ENCODE results near the gene PRICKLE4. TPM values are rescaled to one million over a fixed set of nuclear protein-coding genes. Genes with fewer than 3 reads are reported as not detected.

PRICKLE4 gene
- total and polyA plus RNA-seq, 2 of the 4 experiments (the other 2 are of a cell fraction), result 0.72 TPM; not detected in 1

DNA sequence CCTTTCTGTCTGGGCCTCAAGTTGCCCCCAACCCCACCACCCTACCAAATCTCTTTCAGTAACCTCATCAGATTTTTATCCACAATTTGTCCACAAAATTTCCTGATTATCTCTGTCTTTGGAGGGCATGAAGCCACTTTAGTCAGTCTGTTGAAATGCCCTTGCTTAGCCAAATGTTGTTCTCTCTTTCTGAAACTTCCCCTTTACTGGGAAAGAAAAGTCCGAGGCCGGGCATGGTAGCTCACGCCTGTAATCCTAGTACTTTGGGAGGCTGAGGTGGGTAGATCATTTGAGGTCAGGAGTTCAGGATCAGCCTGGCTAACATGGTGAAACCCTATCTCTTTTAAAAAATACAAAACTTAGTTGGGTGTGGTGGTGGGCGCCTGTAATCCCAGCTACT is 40.7 kb downstream of the PRICKLE4 start:
- no TSS peak for BruUV-seq (replicated peaks)
- in situ Hi-C loops (cut with MboI; ENCODE audit: low sequenced_read_pairs), result no loop called here
- CTCF ChIA-PET, result no interaction called here

More for the DNA sequence above, 40.7 kb downstream of the PRICKLE4 start:
- Histone ChIP-seq H3K4ac (ENCODE audit: low read depth, low read length) (no peak overlapping the region), H3K9me1 (ENCODE audit: insufficient read depth, low read length) (no peaks in the 10 kb centered on the region), H2BK120ac (ENCODE audit: low read depth, low read length) (no peak overlapping the region), H4K20me1 (ENCODE audit: insufficient read depth, low read length) (no peaks in the 10 kb centered on the region), H2AK9ac (replicated peaks; ENCODE audit: low read depth, low read length, poor library complexity) (no peak overlapping the region), H2AK5ac (ENCODE audit: low read depth, low read length) (no peak overlapping the region), H2BK20ac (ENCODE audit: low read depth, low read length) (no peak overlapping the region), H3K27ac (ENCODE audit: insufficient read depth, low read length) (no peak overlapping the region), H3K36me3 (ENCODE audit: control insufficient read depth, insufficient read depth, low read length) (no peaks in the 10 kb centered on the region), H3K9me3 (ENCODE audit: control insufficient read depth, insufficient read depth, low read length) (no peaks in the 10 kb centered on the region), H4K91ac (ENCODE audit: insufficient read depth, low read depth, low read length) (no peak overlapping the region), H3K4me1 (ENCODE audit: control insufficient read depth, insufficient read depth, low read length) (no peaks in the 10 kb centered on the region), H3K79me1 (ENCODE audit: low read depth in 1 of 2, low read length in 2 of 2) (no peaks in the 10 kb centered on the region), H2BK15ac (ENCODE audit: low read depth, low read length) (no peak overlapping the region), H3K14ac (replicated peaks; ENCODE audit: low read depth, low read length) (no peak overlapping the region), H3K4me2 (ENCODE audit: low read depth, low read length) (no peak overlapping the region), H3K23ac (ENCODE audit: low read depth, low read length) (no peak overlapping the region), H4K8ac (ENCODE audit: low read depth in 2 of 2, low read length in 2 of 2) (no peak overlapping the region), H4K5ac (ENCODE audit: low read depth, low read length) (no peak overlapping the region), H3K9ac (ENCODE audit: low read depth, low read length) (no peak overlapping the region), H3K27me3 (ENCODE audit: control insufficient read depth, insufficient read depth, low read length) (no peaks in the 10 kb centered on the region), H2AFZ (replicated peaks; ENCODE audit: low read length, poor library complexity) (no peak overlapping the region), H2BK5ac (ENCODE audit: low read depth, low read length, poor library complexity, severe bottlenecking) (no peak overlapping the region), H3K4me3 (ENCODE audit: insufficient read depth, low read depth, low read length) (no peak overlapping the region), H3K56ac (ENCODE audit: extremely low read depth, insufficient read depth, low read length) (no peak overlapping the region), H3K18ac (ENCODE audit: low read depth, low read length) (no peak overlapping the region)
- POLR2A ChIA-PET (ENCODE audit: unreplicated experiment), result no interaction called here
- DNase-seq, result no peak
- dilution Hi-C loops (cut with HindIII; ENCODE audit: low sequenced_read_pairs, unreplicated experiment), result no loop called here
- TF ChIP-seq, protein P1, sequence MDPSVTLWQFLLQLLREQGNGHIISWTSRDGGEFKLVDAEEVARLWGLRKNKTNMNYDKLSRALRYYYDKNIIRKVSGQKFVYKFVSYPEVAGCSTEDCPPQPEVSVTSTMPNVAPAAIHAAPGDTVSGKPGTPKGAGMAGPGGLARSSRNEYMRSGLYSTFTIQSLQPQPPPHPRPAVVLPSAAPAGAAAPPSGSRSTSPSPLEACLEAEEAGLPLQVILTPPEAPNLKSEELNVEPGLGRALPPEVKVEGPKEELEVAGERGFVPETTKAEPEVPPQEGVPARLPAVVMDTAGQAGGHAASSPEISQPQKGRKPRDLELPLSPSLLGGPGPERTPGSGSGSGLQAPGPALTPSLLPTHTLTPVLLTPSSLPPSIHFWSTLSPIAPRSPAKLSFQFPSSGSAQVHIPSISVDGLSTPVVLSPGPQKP (IDR thresholded peaks at IDR 0.05; ENCODE audit: borderline replicate concordance, low read depth, low read length), result no peak
- TF ChIP-seq RCOR1 (IDR thresholded peaks at IDR 0.05; ENCODE audit: insufficient replicate concordance, low read length) (no peak), CEBPB (IDR thresholded peaks at IDR 0.05; ENCODE audit: low read depth, low read length) (no peak), NFE2L2 (IDR thresholded peaks at IDR 0.05; ENCODE audit: low read depth, low read length) (no peak), FOS (IDR thresholded peaks at IDR 0.05; ENCODE audit: low read depth, low read length) (no peak), USF2 (IDR thresholded peaks at IDR 0.05; ENCODE audit: low read depth, low read length) (no peak), BHLHE40 (IDR thresholded peaks at IDR 0.05; ENCODE audit: low read depth, low read length) (no peak), CTCF (conservative IDR thresholded peaks at IDR 0.05; ENCODE audit: low read depth, low read length) (no peak), POLR2A (IDR thresholded peaks at IDR 0.05; ENCODE audit: low read depth, low read length) (no peak), SMC3 (IDR thresholded peaks at IDR 0.05; ENCODE audit: low read depth, low read length) (no peak), MAZ (IDR thresholded peaks at IDR 0.05; ENCODE audit: borderline replicate concordance, low read depth, low read length) (no peak), RAD21 (IDR thresholded peaks at IDR 0.05; ENCODE audit: low read length) (no peak), MAFK (IDR thresholded peaks at IDR 0.05; ENCODE audit: low read depth, low read length) (no peak), RFX5 (IDR thresholded peaks at IDR 0.05; ENCODE audit: low read depth, low read length) (no peak)
- intact Hi-C loops (cut with micrococcal nuclease), result no loop called here
- ATAC-seq (ENCODE audit: low read depth), result no peak
- no CpG with 5 or more reads among the region's 4 CpGs for WGBS, 2 experiments (ENCODE audit: extremely low coverage in 2 of 2, insufficient read length in 1 of 2)
